ENCODE measurements around the gene ASB2. TPM values are rescaled to one million over a fixed set of nuclear protein-coding genes. Genes with fewer than 3 reads are reported as not detected.

The ASB2 gene
- total and polyA plus RNA-seq, 2 of the 8 experiments (the other 6 are each of a cell fraction or from before 2014, with no cell fraction given): 1.0 to 2.1 TPM

DNA sequence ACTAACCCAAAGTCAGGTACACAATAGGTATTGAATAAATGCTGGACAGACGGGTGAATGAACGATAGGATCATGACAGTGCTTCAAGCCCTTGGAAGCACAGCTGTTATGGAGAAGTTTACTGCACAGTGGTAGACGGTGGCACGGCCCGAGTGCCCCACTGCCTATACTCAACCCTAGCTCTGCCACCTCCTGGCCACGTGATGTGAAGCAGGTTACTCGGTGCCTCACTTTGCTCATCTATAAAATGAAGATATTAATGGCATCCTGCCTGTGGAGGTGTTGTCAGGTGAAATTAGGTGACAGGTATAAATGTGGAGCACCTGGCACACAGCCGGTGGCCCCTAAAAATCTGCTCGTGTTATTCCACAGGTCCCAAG lies 5.8 kb downstream of the ASB2 start:
- no peak overlapping the region for H3K27ac ChIP-seq (ENCODE audit: low read depth, low read length)
- no peak overlapping the region for H3K14ac ChIP-seq (ENCODE audit: insufficient read length)
- H3K23me2 ChIP-seq (ENCODE audit: low read depth, low read length): no peaks in the 10 kb centered on the region
- no peaks in the 10 kb centered on the region for H3K79me1 ChIP-seq (ENCODE audit: low read depth, low read length)
- no peak overlapping the region for H4K5ac ChIP-seq (ENCODE audit: insufficient read length, low read depth, low read length)
- no peak overlapping the region for H2AFZ ChIP-seq (ENCODE audit: low read length)
- POLR2A ChIA-PET (ENCODE audit: partially characterized antibody): interaction anchor here (1.0 to 1.3 kb wide), 2 partner anchors 18 to 31 kb away, joined by 3 to 4 read pairs; no protein-coding TSS in a partner anchor
- no peak overlapping the region for H3K23ac ChIP-seq (ENCODE audit: insufficient read length)
- H3K18ac ChIP-seq (ENCODE audit: extremely low read depth, low read length): no peak overlapping the region
- H3K9me3 ChIP-seq (ENCODE audit: insufficient read depth in 2 of 2, low read depth in 1 of 2, low read length in 1 of 2): no peaks in the 10 kb centered on the region
- no peaks in the 10 kb centered on the region for H3K36me3 ChIP-seq (ENCODE audit: control insufficient read depth in 2 of 4, insufficient read depth in 4 of 4, low read length in 3 of 4)
- FAIRE-seq (no peak), DNase-seq (ENCODE audit: low read depth in 1 of 2, low spot score in 2 of 2) (no peak)
- no peak overlapping the region for H2AK5ac ChIP-seq (ENCODE audit: low read depth, low read length)
- no peak overlapping the region for H2BK12ac ChIP-seq (ENCODE audit: low read depth, low read length)
- H4K20me1 ChIP-seq (replicated peaks in 1 of 2; ENCODE audit: control insufficient read depth in 1 of 2, insufficient read depth in 2 of 2, low read length in 2 of 2): no peaks in the 10 kb centered on the region
- no peak overlapping the region for H3K9ac ChIP-seq (replicated peaks in 1 of 4; ENCODE audit: extremely low read depth in 1 of 4, low read depth in 3 of 4, low read length in 3 of 4)
- H3K79me2 ChIP-seq (ENCODE audit: control insufficient read depth in 1 of 2, insufficient read depth in 2 of 2, low read length in 2 of 2): no peaks in the 10 kb centered on the region
- 77% methylated on average over 9 of the region's 9 CpGs; no CpG with 5 or more reads in 1 of the 2 experiments for WGBS, 2 experiments (ENCODE audit: extremely low coverage in 1 of 2, insufficient coverage in 1 of 2, insufficient read length in 1 of 2, insufficient replicate concordance in 2 of 2, low coverage in 1 of 2, low lambda C conversion rate in 2 of 2, missing lambda C conversion rate in 1 of 2)
- no peak overlapping the region for H2BK15ac ChIP-seq (ENCODE audit: low read length)
- H2BK5ac ChIP-seq (ENCODE audit: low read depth, low read length): no peak overlapping the region
- no peak overlapping the region for H3K4me2 ChIP-seq (ENCODE audit: insufficient read depth in 1 of 2, low read depth in 2 of 2, low read length in 2 of 2)
- no peak overlapping the region for H3K4ac ChIP-seq (replicated peaks; ENCODE audit: insufficient read length, low read depth, low read length)
- no peak overlapping the region for H3K56ac ChIP-seq (replicated peaks; ENCODE audit: insufficient read length, low read depth, low read length)
- peaks cover 0 to 2% (median 0%) of the 10 kb centered on the region in 4 experiments; a peak in 1 of 7 replicates for H3K4me1 ChIP-seq (replicated peaks in 1 of 4; ENCODE audit: control insufficient read depth in 3 of 4, insufficient read depth in 4 of 4, low read length in 3 of 4)
- H4K91ac ChIP-seq (replicated peaks; ENCODE audit: insufficient read length, low read length): no peak overlapping the region
- H2BK20ac ChIP-seq (ENCODE audit: low read length): no peak overlapping the region
- no peak overlapping the region; the same call in 1 of the 2 replicates for H4K8ac ChIP-seq (ENCODE audit: extremely low read depth, insufficient read depth, low read length)
- H3K4me3 ChIP-seq (ENCODE audit: extremely low read depth in 1 of 4, insufficient read depth in 2 of 4, low read depth in 3 of 4, low read length in 4 of 4): no peak overlapping the region
- no peaks in the 10 kb centered on the region for H3K27me3 ChIP-seq (replicated peaks in 1 of 4; ENCODE audit: control insufficient read depth in 3 of 4, extremely low read depth in 1 of 4, insufficient read depth in 3 of 4, low read length in 3 of 4)
- no peak overlapping the region for H2BK120ac ChIP-seq (replicated peaks; ENCODE audit: low read depth, low read length)
- CTCF ChIA-PET (ENCODE audit: partially characterized antibody): interaction anchor here (0.6 to 7.8 kb wide), 17 partner anchors 8 to 134 kb away, joined by 3 to 81 read pairs (median 6); partner anchors contain the start of gene CCDC197
- TF ChIP-seq RAD21 (IDR thresholded peaks at IDR 0.05 in 1 of 2, conservative IDR thresholded peaks at IDR 0.05 in 1 of 2; ENCODE audit: low read depth in 2 of 2, low read length in 2 of 2): peak; percentile 53 to 71
- 0 out of 2 replicates have a peak, but pooled peaks have one; percentile 19 for TF ChIP-seq GABPA (IDR thresholded peaks at IDR 0.05; ENCODE audit: borderline replicate concordance, insufficient read depth, low read length)
- TF ChIP-seq GTF2F1 (IDR thresholded peaks at IDR 0.05; ENCODE audit: borderline replicate concordance, low read depth, low read length): no peak
- TF ChIP-seq, protein P1, sequence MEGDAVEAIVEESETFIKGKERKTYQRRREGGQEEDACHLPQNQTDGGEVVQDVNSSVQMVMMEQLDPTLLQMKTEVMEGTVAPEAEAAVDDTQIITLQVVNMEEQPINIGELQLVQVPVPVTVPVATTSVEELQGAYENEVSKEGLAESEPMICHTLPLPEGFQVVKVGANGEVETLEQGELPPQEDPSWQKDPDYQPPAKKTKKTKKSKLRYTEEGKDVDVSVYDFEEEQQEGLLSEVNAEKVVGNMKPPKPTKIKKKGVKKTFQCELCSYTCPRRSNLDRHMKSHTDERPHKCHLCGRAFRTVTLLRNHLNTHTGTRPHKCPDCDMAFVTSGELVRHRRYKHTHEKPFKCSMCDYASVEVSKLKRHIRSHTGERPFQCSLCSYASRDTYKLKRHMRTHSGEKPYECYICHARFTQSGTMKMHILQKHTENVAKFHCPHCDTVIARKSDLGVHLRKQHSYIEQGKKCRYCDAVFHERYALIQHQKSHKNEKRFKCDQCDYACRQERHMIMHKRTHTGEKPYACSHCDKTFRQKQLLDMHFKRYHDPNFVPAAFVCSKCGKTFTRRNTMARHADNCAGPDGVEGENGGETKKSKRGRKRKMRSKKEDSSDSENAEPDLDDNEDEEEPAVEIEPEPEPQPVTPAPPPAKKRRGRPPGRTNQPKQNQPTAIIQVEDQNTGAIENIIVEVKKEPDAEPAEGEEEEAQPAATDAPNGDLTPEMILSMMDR (IDR thresholded peaks at IDR 0.05; ENCODE audit: control extremely low read depth in 1 of 3, insufficient read depth in 1 of 3, low read depth in 1 of 3, low read length in 3 of 3): peak; percentile 59 to 70 (median 61)
- TF ChIP-seq CHD2 (IDR thresholded peaks at IDR 0.05; ENCODE audit: low read length): no peak
- TF ChIP-seq SAP30 (IDR thresholded peaks at IDR 0.05; ENCODE audit: insufficient read depth, insufficient replicate concordance, low read length): no peak
- TF ChIP-seq EZH2 (IDR thresholded peaks at IDR 0.05; ENCODE audit: low read depth, low read length, severe bottlenecking): no peak
- no peak for TF ChIP-seq JUND (IDR thresholded peaks at IDR 0.05; ENCODE audit: low read length)
- TF ChIP-seq NRF1 (IDR thresholded peaks at IDR 0.05; ENCODE audit: low read depth, low read length): no peak
- TF ChIP-seq POLR2AphosphoS5 (IDR thresholded peaks at IDR 0.05; ENCODE audit: low read depth, low read length): no peak
- TF ChIP-seq PHF8 (conservative IDR thresholded peaks at IDR 0.05; ENCODE audit: low read depth, low read length): no peak
